SK-N-SH (cell line): ENCODE results near the gene DNM2.

ENCODE experiments used
- EZH2phosphoT487 ChIP-seq: fragments of 200-600 bp; sonication (generic); IDR thresholded peaks from 2 replicates; pipeline ENCODE4 v1.6.1; 2017; ENCODE audit warnings: low read depth, mixed run types, mild to moderate bottlenecking, antibody characterized with exemption, moderate library complexity, borderline replicate concordance
- FOXM1 ChIP-seq: IDR thresholded peaks from 2 replicates; pipeline ENCODE4 v1.4.0; 2012; ENCODE audit warnings: low read depth, mild to moderate bottlenecking
- JUND ChIP-seq: IDR thresholded peaks from 2 replicates; pipeline ENCODE4 v1.4.0; 2012
- MEF2A ChIP-seq: IDR thresholded peaks from 2 replicates; pipeline ENCODE4 v1.4.0; 2012; ENCODE audit warnings: low read depth, borderline replicate concordance
- NRF1 ChIP-seq: IDR thresholded peaks from 2 replicates; pipeline ENCODE4 v1.6.1; 2012; ENCODE audit warnings: low read depth, mild to moderate bottlenecking, low read length
- POLR2AphosphoS5 ChIP-seq: IDR thresholded peaks from 2 replicates; pipeline ENCODE4 v1.6.1; 2012; ENCODE audit warnings: low read depth, low read length
- RAD21 ChIP-seq: IDR thresholded peaks from 2 replicates; pipeline ENCODE4 v1.6.1; 2012; ENCODE audit warnings: mild to moderate bottlenecking, low read length
- SIN3A ChIP-seq: IDR thresholded peaks from 2 replicates; pipeline ENCODE4 v1.6.1; 2012; ENCODE audit warnings: low read depth, mild to moderate bottlenecking, low read length, moderate library complexity, borderline replicate concordance
- SMC3 ChIP-seq: IDR thresholded peaks from 2 replicates; pipeline ENCODE4 v1.6.1; 2012; ENCODE audit warnings: low read depth, low read length, improper control_type of control experiment
- TAF1 ChIP-seq: IDR thresholded peaks from 2 replicates; pipeline ENCODE4 v1.6.1; 2012; ENCODE audit warnings: low read depth, mild to moderate bottlenecking, low read length, moderate library complexity, borderline replicate concordance
- TF ChIP-seq, protein P1 (sequence below): fragments of 200-600 bp; sonication (generic); IDR thresholded peaks from 2 replicates; pipeline ENCODE4 v1.6.1; 2017; ENCODE audit warnings: antibody characterized with exemption, mild to moderate bottlenecking, moderate library complexity
- TF ChIP-seq, protein P2 (sequence below): fragments of 150-350 bp; IDR thresholded peaks from 2 replicates; pipeline ENCODE4 v1.6.1; 2017; ENCODE audit warnings: antibody characterized with exemption, low read length, low read depth, borderline replicate concordance
- TF ChIP-seq, protein P3 (sequence below): IDR thresholded peaks from 2 replicates; pipeline ENCODE4 v1.4.0; 2012; ENCODE audit warnings: low read depth
- TF ChIP-seq, protein P4 (sequence below): IDR thresholded peaks from 2 replicates; pipeline ENCODE4 v1.4.0; 2012; ENCODE audit warnings: low read depth, borderline replicate concordance

DNA sequence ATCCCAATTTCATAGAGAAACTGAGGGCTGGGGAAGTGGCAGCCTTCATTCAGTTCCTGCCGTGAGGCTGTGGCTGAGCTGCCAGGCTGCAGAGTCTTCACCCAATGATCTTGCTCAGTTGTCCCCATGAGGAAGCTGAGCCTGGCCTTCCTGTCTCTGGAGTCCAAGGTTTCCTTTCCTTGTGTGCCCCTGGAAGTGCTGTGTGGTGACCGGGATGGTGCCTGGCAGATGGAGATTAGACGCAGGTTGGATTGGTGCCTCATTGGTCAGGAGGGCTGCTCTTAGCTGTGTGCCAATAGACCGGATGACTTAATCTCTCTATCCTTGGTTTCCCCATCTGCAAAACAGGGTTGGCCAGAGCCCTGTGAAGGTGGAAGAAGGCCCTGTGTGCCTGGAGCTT lies 24.6 kb downstream of the DNM2 start:
- TF ChIP-seq FOXM1 (no peak), NRF1 (no peak), POLR2AphosphoS5 (no peak), RAD21 (no peak), JUND (no peak), SMC3 (no peak), MEF2A (no peak), SIN3A (no peak), EZH2phosphoT487 (no peak), TAF1 (no peak)
- TF ChIP-seq, protein P1, sequence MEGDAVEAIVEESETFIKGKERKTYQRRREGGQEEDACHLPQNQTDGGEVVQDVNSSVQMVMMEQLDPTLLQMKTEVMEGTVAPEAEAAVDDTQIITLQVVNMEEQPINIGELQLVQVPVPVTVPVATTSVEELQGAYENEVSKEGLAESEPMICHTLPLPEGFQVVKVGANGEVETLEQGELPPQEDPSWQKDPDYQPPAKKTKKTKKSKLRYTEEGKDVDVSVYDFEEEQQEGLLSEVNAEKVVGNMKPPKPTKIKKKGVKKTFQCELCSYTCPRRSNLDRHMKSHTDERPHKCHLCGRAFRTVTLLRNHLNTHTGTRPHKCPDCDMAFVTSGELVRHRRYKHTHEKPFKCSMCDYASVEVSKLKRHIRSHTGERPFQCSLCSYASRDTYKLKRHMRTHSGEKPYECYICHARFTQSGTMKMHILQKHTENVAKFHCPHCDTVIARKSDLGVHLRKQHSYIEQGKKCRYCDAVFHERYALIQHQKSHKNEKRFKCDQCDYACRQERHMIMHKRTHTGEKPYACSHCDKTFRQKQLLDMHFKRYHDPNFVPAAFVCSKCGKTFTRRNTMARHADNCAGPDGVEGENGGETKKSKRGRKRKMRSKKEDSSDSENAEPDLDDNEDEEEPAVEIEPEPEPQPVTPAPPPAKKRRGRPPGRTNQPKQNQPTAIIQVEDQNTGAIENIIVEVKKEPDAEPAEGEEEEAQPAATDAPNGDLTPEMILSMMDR, result no peak
- TF ChIP-seq, protein P2, sequence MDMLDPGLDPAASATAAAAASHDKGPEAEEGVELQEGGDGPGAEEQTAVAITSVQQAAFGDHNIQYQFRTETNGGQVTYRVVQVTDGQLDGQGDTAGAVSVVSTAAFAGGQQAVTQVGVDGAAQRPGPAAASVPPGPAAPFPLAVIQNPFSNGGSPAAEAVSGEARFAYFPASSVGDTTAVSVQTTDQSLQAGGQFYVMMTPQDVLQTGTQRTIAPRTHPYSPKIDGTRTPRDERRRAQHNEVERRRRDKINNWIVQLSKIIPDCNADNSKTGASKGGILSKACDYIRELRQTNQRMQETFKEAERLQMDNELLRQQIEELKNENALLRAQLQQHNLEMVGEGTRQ, result no peak
- TF ChIP-seq, protein P3, sequence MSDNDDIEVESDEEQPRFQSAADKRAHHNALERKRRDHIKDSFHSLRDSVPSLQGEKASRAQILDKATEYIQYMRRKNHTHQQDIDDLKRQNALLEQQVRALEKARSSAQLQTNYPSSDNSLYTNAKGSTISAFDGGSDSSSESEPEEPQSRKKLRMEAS, result no peak
- TF ChIP-seq, protein P4, sequence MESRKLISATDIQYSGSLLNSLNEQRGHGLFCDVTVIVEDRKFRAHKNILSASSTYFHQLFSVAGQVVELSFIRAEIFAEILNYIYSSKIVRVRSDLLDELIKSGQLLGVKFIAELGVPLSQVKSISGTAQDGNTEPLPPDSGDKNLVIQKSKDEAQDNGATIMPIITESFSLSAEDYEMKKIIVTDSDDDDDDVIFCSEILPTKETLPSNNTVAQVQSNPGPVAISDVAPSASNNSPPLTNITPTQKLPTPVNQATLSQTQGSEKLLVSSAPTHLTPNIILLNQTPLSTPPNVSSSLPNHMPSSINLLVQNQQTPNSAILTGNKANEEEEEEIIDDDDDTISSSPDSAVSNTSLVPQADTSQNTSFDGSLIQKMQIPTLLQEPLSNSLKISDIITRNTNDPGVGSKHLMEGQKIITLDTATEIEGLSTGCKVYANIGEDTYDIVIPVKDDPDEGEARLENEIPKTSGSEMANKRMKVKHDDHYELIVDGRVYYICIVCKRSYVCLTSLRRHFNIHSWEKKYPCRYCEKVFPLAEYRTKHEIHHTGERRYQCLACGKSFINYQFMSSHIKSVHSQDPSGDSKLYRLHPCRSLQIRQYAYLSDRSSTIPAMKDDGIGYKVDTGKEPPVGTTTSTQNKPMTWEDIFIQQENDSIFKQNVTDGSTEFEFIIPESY, result no peak
